Esophagus muscularis mucosa (tissue), 4 donors: ENCODE measurements around the gene ZNF836.

ENCODE experiments used
- CTCF ChIP-seq, 3 experiments: fragments of 200-600 bp in 2 of 3; fragments of 450-650 bp in 1 of 3; sonication (generic) in 2 of 3; IDR thresholded peaks; one replicate each; pipeline ENCODE4 v1.5.1; 2017 to 2019; ENCODE audit warnings: antibody characterized with exemption in 3 of 3, mild to moderate bottlenecking in 2 of 3, moderate library complexity in 1 of 3
- EP300 ChIP-seq: sonication (generic); formaldehyde crosslinking; IDR thresholded peaks from one replicate; pipeline ENCODE4 v1.6.1; 2017; ENCODE audit warnings: antibody characterized with exemption
- POLR2A ChIP-seq: fragments of 450-650 bp; IDR thresholded peaks from one replicate; pipeline ENCODE4 v1.6.1; 2017; ENCODE audit warnings: antibody characterized with exemption, moderate library complexity, mild to moderate bottlenecking, low read depth

GRCh38 chr19:52200044-52200443 lies 28.6 kb upstream of the ZNF836 start:
- TF ChIP-seq POLR2A (no peak), CTCF (IDR thresholded peaks at IDR 0.05) (no peak), EP300 (no peak)
